Prostate gland (tissue), 2 donors: Measurements from ENCODE around the gene MFSD6.

ENCODE experiments used
- CTCF ChIP-seq, 4 experiments: fragments of 200-600 bp in 2 of 4; fragments of 450-650 bp in 2 of 4; sonication (generic) in 2 of 4; IDR thresholded peaks; 1 replicate in 3 of 4; 2 replicates in 1 of 4; pipeline ENCODE4 v1.5.1; 2016 to 2019; ENCODE audit warnings: antibody characterized with exemption in 4 of 4, mild to moderate bottlenecking in 2 of 4, moderate library complexity in 2 of 4
- POLR2A ChIP-seq: fragments of 450-650 bp; IDR thresholded peaks from one replicate; pipeline ENCODE4 v1.6.1; 2016; ENCODE audit warnings: antibody characterized with exemption, mild to moderate bottlenecking

GRCh38 chr2:190535121-190535439 is 126.9 kb downstream of the MFSD6 start:
- TF ChIP-seq CTCF (IDR thresholded peaks at IDR 0.05) (no peak), POLR2A (no peak)
